GM18873 (cell line): ENCODE measurements around the gene ATP1A1.

Experiments used
- ATAC-seq: cut with Tn5 transposase; IDR thresholded peaks from one replicate; pipeline ENCODE4 v1.9.1; 2021; ENCODE audit warnings: mild to moderate bottlenecking, moderate library complexity, moderate number of reproducible peaks; ENCODE audit not compliant: unreplicated experiment, low FRiP score

The ATP1A1 gene

GRCh38 chr1:116343019-116343418 is 30.0 kb upstream of the ATP1A1 start:
- no peak for ATAC-seq

- ATAC-seq, result no peak
Measured at GRCh38 chr1:116345011-116345410, 28.0 kb upstream of the ATP1A1 start.

GRCh38 chr1:116345843-116346242 is 27.2 kb upstream of the ATP1A1 start:
- ATAC-seq, result no peak

GRCh38 chr1:116346943-116347673 is 25.9 kb upstream of the ATP1A1 start:
- no peak for ATAC-seq

GRCh38 chr1:116347696-116348095 is 25.3 kb upstream of the ATP1A1 start:
- no peak for ATAC-seq

- ATAC-seq, result no peak
Measured at GRCh38 chr1:116350097-116350645, 22.9 kb upstream of the ATP1A1 start.

- ATAC-seq, result no peak
Measured at GRCh38 chr1:116351914-116352313, 21.1 kb upstream of the ATP1A1 start.

- ATAC-seq, result no peak
Measured at GRCh38 chr1:116352349-116352813, 20.7 kb upstream of the ATP1A1 start.

- no peak for ATAC-seq
Measured at GRCh38 chr1:116353155-116353554, 19.9 kb upstream of the ATP1A1 start.

- no peak for ATAC-seq
Measured at GRCh38 chr1:116356067-116356466, 17.0 kb upstream of the ATP1A1 start.

GRCh38 chr1:116356673-116357072 is 16.4 kb upstream of the ATP1A1 start:
- ATAC-seq, result no peak

- no peak for ATAC-seq
Measured at GRCh38 chr1:116357487-116357886, 15.6 kb upstream of the ATP1A1 start.

- ATAC-seq, result no peak
Measured at GRCh38 chr1:116359060-116359830, 13.8 kb upstream of the ATP1A1 start.

GRCh38 chr1:116359871-116360270 is 13.2 kb upstream of the ATP1A1 start:
- ATAC-seq, result no peak

GRCh38 chr1:116360429-116361173 is 12.4 kb upstream of the ATP1A1 start:
- no peak for ATAC-seq

GRCh38 chr1:116361648-116362047 is 11.4 kb upstream of the ATP1A1 start:
- ATAC-seq, result no peak

- ATAC-seq, result no peak
Measured at GRCh38 chr1:116362050-116362449, 11.0 kb upstream of the ATP1A1 start.

GRCh38 chr1:116365353-116365780 is 7.7 kb upstream of the ATP1A1 start:
- no peak for ATAC-seq

- ATAC-seq, result no peak
Measured at GRCh38 chr1:116365857-116366256, 7.2 kb upstream of the ATP1A1 start.

GRCh38 chr1:116367256-116367945 is 5.6 kb upstream of the ATP1A1 start:
- no peak for ATAC-seq
